ENCODE results near the gene HOXA5. TPM values are rescaled to one million over a fixed set of nuclear protein-coding genes. Genes with fewer than 3 reads are reported as not detected.

Gene HOXA5
- 1.3 and 35.0 TPM in 2 replicates for total RNA-seq

DNA sequence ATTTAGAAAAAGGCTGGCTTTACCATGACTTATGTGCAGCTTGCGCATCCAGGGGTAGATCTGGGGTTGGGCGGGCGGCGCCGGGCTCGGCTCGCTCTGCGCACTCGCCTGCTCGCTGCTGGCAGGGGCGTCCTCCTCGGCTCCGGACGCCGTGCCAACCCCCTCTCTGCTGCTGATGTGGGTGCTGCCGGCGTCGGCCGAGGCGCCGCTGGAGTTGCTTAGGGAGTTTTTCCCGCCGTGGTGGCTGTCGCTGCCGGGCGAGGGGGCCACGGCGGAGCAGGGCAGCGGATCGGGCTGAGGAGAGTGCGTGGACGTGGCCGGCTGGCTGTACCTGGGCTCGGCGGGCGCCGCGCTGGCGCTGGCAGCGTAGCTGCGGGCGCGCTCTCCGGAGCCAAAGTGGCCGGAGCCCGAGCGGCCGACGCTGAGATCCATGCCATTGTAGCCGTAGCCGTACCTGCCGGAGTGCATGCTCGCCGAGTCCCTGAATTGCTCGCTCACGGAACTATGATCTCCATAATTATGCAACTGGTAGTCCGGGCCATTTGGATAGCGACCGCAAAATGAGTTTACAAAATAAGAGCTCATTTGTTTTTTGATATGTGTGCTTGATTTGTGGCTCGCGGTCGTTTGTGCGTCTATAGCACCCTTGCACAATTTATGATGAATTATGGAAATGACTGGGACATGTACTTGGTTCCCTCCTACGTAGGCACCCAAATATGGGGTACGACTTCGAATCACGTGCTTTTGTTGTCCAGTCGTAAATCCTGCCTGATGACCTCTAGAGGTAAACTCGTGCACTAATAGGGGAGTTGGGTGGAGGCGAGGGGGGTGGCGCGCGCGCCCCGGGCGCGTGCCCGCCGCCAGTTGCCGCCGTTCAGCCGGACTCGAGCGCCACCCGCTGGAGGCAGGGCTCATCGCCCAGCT is at the start of gene HOXA5:
HOXA5 (minus strand) TSS at position 659 of the 927 bp plus-strand sequence; CDS start at position 585, 74 bp downstream.

GRCh38 chr7:27185013-27185853 is 41.8 kb upstream of the HOXA5 start, which contains the start of gene HOXA11:
HOXA11 (minus strand) TSS chr7:27185232; CDS start chr7:27185144, 88 bp downstream.

DNA sequence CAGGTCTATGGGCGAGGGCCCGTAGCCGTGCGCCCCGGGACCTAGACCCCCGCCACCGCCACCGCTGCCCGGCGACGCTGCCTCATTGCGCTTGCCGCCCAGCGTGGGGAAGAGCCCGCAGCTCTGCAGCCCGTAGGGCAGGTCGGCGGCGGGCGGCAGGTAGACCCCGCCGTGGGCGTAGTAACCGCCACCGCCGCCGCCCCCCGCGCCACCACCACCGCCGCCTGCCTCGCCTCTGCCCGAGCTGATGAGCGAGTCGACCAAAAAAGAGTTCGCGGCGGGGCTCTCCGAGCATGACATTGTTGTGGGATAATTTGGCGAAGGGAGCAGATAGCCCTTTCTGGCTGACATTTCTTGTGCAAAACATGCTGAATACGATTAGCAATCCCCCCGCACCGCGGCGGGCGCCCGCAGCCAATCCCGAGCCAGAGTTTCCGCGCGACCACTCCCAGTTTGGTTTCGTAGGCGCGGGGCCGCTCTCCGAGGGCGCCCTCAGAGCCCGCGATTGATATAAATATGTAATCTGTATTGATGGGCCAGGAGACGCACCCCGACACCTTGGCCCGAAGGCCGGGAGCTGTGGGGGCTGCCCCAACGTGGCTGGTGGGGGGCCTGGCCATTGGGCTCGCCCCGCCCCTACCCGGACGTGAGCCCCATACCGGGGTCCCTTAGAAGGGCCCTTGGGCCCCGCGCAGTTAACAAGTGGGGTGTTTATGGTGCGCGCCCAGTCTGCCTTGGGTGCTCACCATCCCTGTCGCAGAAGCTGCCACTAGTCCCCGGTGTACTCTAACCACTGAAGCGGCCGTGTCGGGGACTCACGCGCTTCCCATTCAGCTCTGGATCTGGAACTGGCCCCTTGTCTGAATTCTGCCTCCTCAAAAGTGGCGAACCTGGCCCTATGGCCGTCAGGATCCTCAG is 30.7 kb upstream of the HOXA5 start, which contains the start of gene HOXA10:
HOXA10 (minus strand) TSS at position 365 of the 918 bp plus-strand sequence; CDS start at position 351, 14 bp downstream.

GRCh38 chr7:27165089-27165995 is 21.9 kb upstream of the HOXA5 start, which contains the start of gene HOXA9:
HOXA9 (minus strand) TSS chr7:27165537; CDS start chr7:27165457, 80 bp downstream.

GRCh38 chr7:27156508-27156898 is 13.0 kb upstream of the HOXA5 start, which contains the start of gene HOXA7:
HOXA7 (minus strand) TSS chr7:27156675; CDS start chr7:27156545, 130 bp downstream.

GRCh38 chr7:27151931-27152815 is 8.7 kb upstream of the HOXA5 start, which contains the start of gene HOXA3:
HOXA3 (minus strand) TSS chr7:27152583; CDS start chr7:27110640, 41,943 bp downstream.

DNA sequence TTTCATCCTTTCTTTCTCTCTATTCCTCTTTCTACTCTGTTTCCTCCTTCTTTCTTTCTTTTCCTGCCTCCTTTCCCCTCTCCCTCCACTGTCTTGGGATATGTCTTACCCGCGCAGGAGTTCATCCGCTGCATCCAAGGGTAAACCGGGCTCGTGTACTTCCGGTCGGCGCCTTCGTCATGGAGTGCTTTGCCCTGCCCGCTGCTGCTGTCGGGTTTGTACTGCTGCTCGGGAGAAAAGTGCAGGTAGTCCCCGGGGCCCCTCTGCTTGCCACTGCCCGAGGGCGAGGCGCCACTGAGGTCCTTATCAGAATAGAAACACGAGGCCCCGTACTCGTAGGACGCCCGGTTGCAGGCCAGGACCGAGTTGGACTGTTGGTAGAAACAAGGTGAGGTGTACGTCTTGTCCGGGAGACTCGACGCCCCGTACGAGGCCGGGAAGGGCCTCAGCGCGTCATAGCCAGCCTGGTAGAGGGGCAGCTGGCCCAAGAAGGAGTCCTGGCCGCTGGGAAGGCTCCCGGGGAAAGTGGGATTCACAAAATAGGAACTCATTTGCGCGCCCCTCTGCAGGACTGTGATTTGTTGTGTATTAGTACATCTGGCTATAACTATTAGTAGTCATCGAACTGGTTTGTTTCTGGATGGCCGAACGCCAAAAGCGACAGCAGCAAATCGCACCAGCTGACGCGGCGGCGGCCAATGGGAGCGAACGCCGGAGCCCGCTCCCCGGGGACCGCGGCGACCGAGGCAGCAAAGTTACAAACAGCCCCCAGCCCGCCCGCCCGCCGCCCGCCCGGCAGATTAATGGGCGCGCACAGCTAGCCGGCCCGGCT is 3.9 kb upstream of the HOXA5 start, which contains the start of gene HOXA6:
HOXA6 (minus strand) TSS at position 576 of the 832 bp plus-strand sequence; CDS start at position 551, 25 bp downstream.

DNA sequence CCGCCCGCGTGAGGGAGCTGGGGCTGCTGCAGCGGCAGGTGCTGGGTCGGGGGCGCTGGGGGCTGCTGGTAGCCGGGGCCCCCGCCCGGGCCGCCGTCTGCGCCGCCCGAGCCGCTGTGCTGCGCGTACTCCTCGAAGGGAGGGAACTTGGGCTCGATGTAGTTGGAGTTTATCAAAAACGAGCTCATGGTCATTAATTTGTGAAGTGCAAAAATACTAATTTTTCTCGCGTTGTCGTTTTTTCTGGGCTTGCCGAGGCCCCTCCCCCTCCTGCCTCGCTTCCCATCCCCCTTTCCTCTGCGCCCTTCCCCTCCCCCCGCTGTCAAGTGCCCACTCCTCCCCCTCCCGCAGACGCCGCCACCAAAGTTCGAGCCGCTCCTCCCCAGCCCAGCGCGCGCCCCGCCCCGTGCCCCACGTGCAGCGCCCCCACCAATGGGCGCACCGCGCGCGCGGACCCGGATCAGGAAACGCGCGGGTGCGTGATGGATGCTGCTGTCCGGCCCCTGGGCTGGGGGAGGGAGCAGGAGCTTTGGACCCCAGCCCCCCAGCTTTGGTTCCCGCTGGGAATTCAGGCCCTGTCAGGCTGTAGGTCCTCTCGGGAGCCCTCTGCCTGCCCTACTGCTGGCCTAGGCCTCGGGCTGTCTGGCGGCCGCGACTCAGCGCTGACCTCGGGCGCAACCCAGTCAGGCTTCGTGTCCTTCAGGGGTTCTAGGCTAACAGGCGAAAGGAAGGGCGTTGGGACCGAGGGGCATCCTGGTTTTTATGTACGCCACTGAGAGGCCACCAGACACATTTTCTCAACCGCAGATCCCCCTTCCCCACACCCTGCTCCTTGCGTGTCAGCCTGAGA is 12.7 kb downstream of the HOXA5 start, which contains the start of gene HOXA4:
HOXA4 (minus strand) TSS at position 218 of the 850 bp plus-strand sequence; CDS start at position 194, 24 bp downstream.

DNA sequence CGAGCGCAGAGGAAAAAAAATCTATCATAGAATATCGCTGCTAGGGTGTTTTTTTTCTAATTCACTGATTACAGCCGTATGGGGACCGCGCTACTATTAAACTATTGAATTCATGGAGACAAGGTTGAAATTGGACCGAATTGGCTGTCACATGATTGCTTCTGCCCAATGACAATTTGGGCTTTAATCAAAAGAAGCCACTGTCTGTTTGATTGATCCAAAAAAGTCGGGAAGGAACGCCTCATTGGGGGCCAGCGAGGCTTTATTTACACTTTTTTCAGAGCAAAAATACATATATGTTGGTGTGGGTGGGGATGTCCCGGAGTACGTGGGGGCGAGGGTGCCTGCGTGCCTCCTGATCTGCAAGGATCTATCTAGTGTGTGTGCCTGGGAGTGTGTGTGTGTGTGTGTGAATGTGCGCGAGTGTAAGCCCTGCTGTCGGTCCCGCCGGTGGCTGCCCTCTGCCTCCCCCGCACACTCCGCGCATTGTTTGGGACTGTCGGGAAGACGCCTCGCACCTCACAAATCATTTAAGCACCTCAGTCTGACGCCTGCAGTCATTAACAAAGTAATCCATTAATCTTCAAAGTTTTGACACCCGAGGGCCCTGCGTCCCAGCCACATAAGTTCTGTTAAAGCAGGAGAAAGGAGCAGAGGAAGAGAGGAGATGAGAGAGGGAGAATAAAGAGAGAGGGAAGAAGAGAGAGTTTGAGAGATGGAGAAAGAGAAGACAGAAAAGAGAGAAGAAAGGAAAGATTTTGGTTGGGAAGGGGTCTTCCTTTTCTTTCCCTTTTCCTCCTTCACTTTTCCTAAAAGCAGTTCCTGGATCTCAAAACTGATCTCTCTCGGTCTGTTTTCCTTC is 40.7 kb downstream of the HOXA5 start, which contains the start of gene HOXA2:
HOXA2 (minus strand) TSS at position 103 of the 862 bp plus-strand sequence. CDS start 183 bp downstream, outside the sequence.

GRCh38 chr7:27095897-27096767 is 47.3 kb downstream of the HOXA5 start, which contains the start of gene HOXA1:
HOXA1 (minus strand) TSS chr7:27096000; CDS start chr7:27095912, 88 bp downstream.

Other genes with a start within 250 kb of the HOXA5 start
- gene HOXA1, start 47.7 kb downstream of the HOXA5 start, total RNA-seq, result 0.23 and 3.3 TPM in 2 replicates
- gene HOXA2, start 41.0 kb downstream of the HOXA5 start, total RNA-seq, result 6.4 TPM in 1 of 2 replicates, not detected in the other
- 1.5 TPM in 1 of 2 replicates, not detected in the other for gene HOXA4, start 12.9 kb downstream of the HOXA5 start, total RNA-seq
- 0.26 and 0.35 TPM in 2 replicates for gene HOXA6, start 4.1 kb upstream of the HOXA5 start, total RNA-seq
- gene HOXA3, start 8.9 kb upstream of the HOXA5 start, total RNA-seq, result 4.0 and 8.3 TPM in 2 replicates
- gene HOXA7, start 13.0 kb upstream of the HOXA5 start, total RNA-seq, result 0.26 and 0.58 TPM in 2 replicates
- gene HOXA9, start 21.9 kb upstream of the HOXA5 start, total RNA-seq, result 4.0 TPM in 1 of 2 replicates, not detected in the other
- gene HOXA10, start 30.6 kb upstream of the HOXA5 start, total RNA-seq, result 2.3 TPM in 1 of 2 replicates, not detected in the other
- 4.0 TPM in 1 of 2 replicates, not detected in the other for gene HOXA11, start 41.6 kb upstream of the HOXA5 start, total RNA-seq
- gene HOXA13, start 56.4 kb upstream of the HOXA5 start, total RNA-seq, result not detected in 2 replicates
- gene EVX1, start 99.1 kb upstream of the HOXA5 start, total RNA-seq, result not detected in 2 replicates

Data from pericardium fibroblast (primary cell).